HEK293 (cell line): Measurements from ENCODE around the gene LRRN2.

ENCODE experiments used
- CTCF ChIA-PET: fragments of 350-600 bp; formaldehyde crosslinking; extraction: SDS; loops from one replicate; lab custom pipeline; 2021; ENCODE audit warnings: antibody characterized with exemption; lab: Yijun Ruan, JAX
- POLR2A ChIA-PET: fragments of 300-600 bp; formaldehyde crosslinking; extraction: SDS; loops from one replicate; lab custom pipeline; 2020; ENCODE audit warnings: antibody characterized with exemption, inconsistent platforms; lab: Yijun Ruan, JAX
- H3K27ac ChIP-seq: fragments of 200-500 bp; sonication (Bioruptor generic); 2 replicates; pipeline ENCODE4 v1.5.1; 2014; ENCODE audit warnings: low read depth, low read length, control low read depth, inconsistent platforms; ENCODE audit errors: extremely low read depth
- H3K36me3 ChIP-seq, 2 experiments: fragments of 200-500 bp in 1 of 2; sonication (Bioruptor generic) in 1 of 2; 1 replicate in 1 of 2; 2 replicates in 1 of 2; pipeline ENCODE4 v1.5.1; 2014 to 2017; ENCODE audit warnings: inconsistent platforms in 2 of 2, low read length in 2 of 2; ENCODE audit not compliant: control insufficient read depth in 2 of 2, insufficient read depth in 1 of 2
- H3K4me1 ChIP-seq: fragments of 200-500 bp; sonication (Bioruptor generic); 2 replicates; pipeline ENCODE4 v1.5.1; 2014; ENCODE audit warnings: mild to moderate bottlenecking, low read length, inconsistent platforms; ENCODE audit not compliant: control insufficient read depth, insufficient read depth
- H3K4me3 ChIP-seq: 2 replicates; pipeline ENCODE4 v1.5.1; 2011; ENCODE audit warnings: low read depth, mild to moderate bottlenecking, control low read depth, low read length, moderate library complexity
- H3K9me3 ChIP-seq: fragments of 200-500 bp; sonication (Bioruptor generic); 2 replicates; pipeline ENCODE4 v1.5.1; 2014; ENCODE audit warnings: low read depth, low read length, inconsistent platforms; ENCODE audit not compliant: control insufficient read depth, insufficient read depth
- GLI2 ChIP-seq: fragments of 450-650 bp; formaldehyde crosslinking; IDR thresholded peaks from 2 replicates; pipeline ENCODE4; 2017; ENCODE audit warnings: missing biosample characterization, missing genetic modification characterization, low read depth, borderline replicate concordance
- HOXA7 ChIP-seq: sonication (generic); formaldehyde crosslinking; IDR thresholded peaks from 2 replicates; pipeline ENCODE4 v1.8.1; 2022; ENCODE audit warnings: missing genetic modification reagents, borderline replicate concordance
- KLF16 ChIP-seq: fragments of 450-650 bp; formaldehyde crosslinking; IDR thresholded peaks from 2 replicates; pipeline ENCODE4 v1.5.1; 2017; ENCODE audit warnings: missing biosample characterization, missing genetic modification characterization
- SP2 ChIP-seq: fragments of 450-650 bp; formaldehyde crosslinking; IDR thresholded peaks from 2 replicates; pipeline ENCODE4 v1.5.1; 2016; ENCODE audit warnings: missing biosample characterization, missing genetic modification characterization
- SP7 ChIP-seq: fragments of 450-650 bp; formaldehyde crosslinking; IDR thresholded peaks from 2 replicates; pipeline ENCODE4 v1.5.1; 2016; ENCODE audit warnings: missing biosample characterization, missing genetic modification characterization
- ZBTB1 ChIP-seq: fragments of 450-650 bp; formaldehyde crosslinking; IDR thresholded peaks from 2 replicates; pipeline ENCODE4 v1.5.1; 2016; ENCODE audit warnings: missing biosample characterization, missing genetic modification characterization
- ZBTB21 ChIP-seq: fragments of 450-650 bp; formaldehyde crosslinking; IDR thresholded peaks from 2 replicates; pipeline ENCODE4 v1.5.1; 2017; ENCODE audit warnings: missing biosample characterization, missing genetic modification characterization
- ZBTB7A ChIP-seq: fragments of 450-650 bp; formaldehyde crosslinking; IDR thresholded peaks from 2 replicates; pipeline ENCODE4 v1.5.1; 2016; ENCODE audit warnings: low read depth, missing biosample characterization, missing genetic modification characterization
- ZBTB8A ChIP-seq: fragments of 450-650 bp; formaldehyde crosslinking; IDR thresholded peaks from 2 replicates; pipeline ENCODE4 v1.5.1; 2016; ENCODE audit warnings: missing biosample characterization, missing genetic modification characterization
- ZEB2 ChIP-seq: fragments of 450-650 bp; formaldehyde crosslinking; IDR thresholded peaks from 2 replicates; pipeline ENCODE4 v1.5.1; 2016; ENCODE audit warnings: missing biosample characterization, missing genetic modification characterization
- ZNF169 ChIP-seq: fragments of 450-650 bp; formaldehyde crosslinking; IDR thresholded peaks from 2 replicates; pipeline ENCODE4 v1.5.1; 2016; ENCODE audit warnings: missing biosample characterization, missing genetic modification characterization
- ZNF174 ChIP-seq: fragments of 450-650 bp; formaldehyde crosslinking; IDR thresholded peaks from 2 replicates; pipeline ENCODE4 v1.5.0; 2017; ENCODE audit warnings: missing biosample characterization, mild to moderate bottlenecking, missing genetic modification characterization
- ZNF211 ChIP-seq: fragments of 450-650 bp; formaldehyde crosslinking; IDR thresholded peaks from 2 replicates; pipeline ENCODE4 v1.5.1; 2016; ENCODE audit warnings: low read depth, missing biosample characterization, missing genetic modification characterization
- ZNF221 ChIP-seq: fragments of 450-650 bp; formaldehyde crosslinking; IDR thresholded peaks from 2 replicates; pipeline ENCODE4 v1.5.1; 2017; ENCODE audit warnings: missing biosample characterization, missing genetic modification characterization, borderline replicate concordance
- ZNF37A ChIP-seq: fragments of 450-650 bp; IDR thresholded peaks from 2 replicates; pipeline ENCODE4 v1.5.1; 2018; ENCODE audit warnings: missing biosample characterization, missing genetic modification characterization
- ZNF404 ChIP-seq: fragments of 450-650 bp; formaldehyde crosslinking; IDR thresholded peaks from 2 replicates; pipeline ENCODE4 v1.5.1; 2017; ENCODE audit warnings: missing biosample characterization, missing genetic modification characterization
- ZNF48 ChIP-seq: fragments of 450-650 bp; formaldehyde crosslinking; IDR thresholded peaks from 2 replicates; pipeline ENCODE4 v1.5.1; 2016; ENCODE audit warnings: missing biosample characterization, missing genetic modification characterization
- ZNF529 ChIP-seq: fragments of 450-650 bp; formaldehyde crosslinking; IDR thresholded peaks from 2 replicates; pipeline ENCODE4 v1.5.1; 2017; ENCODE audit warnings: missing genetic modification characterization, missing biosample characterization; ENCODE audit not compliant: insufficient replicate concordance
- ZNF530 ChIP-seq: fragments of 450-650 bp; formaldehyde crosslinking; IDR thresholded peaks from 2 replicates; pipeline ENCODE4 v1.5.1; 2016; ENCODE audit warnings: low read depth, missing biosample characterization, missing genetic modification characterization
- ZNF544 ChIP-seq: fragments of 450-650 bp; formaldehyde crosslinking; IDR thresholded peaks from 2 replicates; pipeline ENCODE4 v1.5.0; 2017; ENCODE audit warnings: missing biosample characterization, missing genetic modification characterization
- ZNF548 ChIP-seq: fragments of 450-650 bp; formaldehyde crosslinking; IDR thresholded peaks from 2 replicates; pipeline ENCODE4 v1.5.1; 2016; ENCODE audit warnings: missing biosample characterization, missing genetic modification characterization
- ZNF560 ChIP-seq: fragments of 450-650 bp; formaldehyde crosslinking; IDR thresholded peaks from 2 replicates; pipeline ENCODE4 v1.5.1; 2017; ENCODE audit warnings: missing biosample characterization, missing genetic modification characterization, borderline replicate concordance
- ZNF629 ChIP-seq: fragments of 450-650 bp; formaldehyde crosslinking; IDR thresholded peaks from 2 replicates; pipeline ENCODE4 v1.5.1; 2017; ENCODE audit warnings: missing biosample characterization, missing genetic modification characterization
- ZNF776 ChIP-seq: fragments of 450-650 bp; formaldehyde crosslinking; IDR thresholded peaks from 2 replicates; pipeline ENCODE4 v1.5.0; 2017; ENCODE audit warnings: missing biosample characterization, missing genetic modification characterization, borderline replicate concordance
- TF ChIP-seq, protein P1 (sequence below): fragments of 450-650 bp; formaldehyde crosslinking; IDR thresholded peaks from 2 replicates; pipeline ENCODE4 v1.5.1; 2016; ENCODE audit warnings: missing biosample characterization, missing genetic modification characterization
- TF ChIP-seq, protein P2 (sequence below): fragments of 450-650 bp; formaldehyde crosslinking; IDR thresholded peaks from 2 replicates; pipeline ENCODE4 v1.5.1; 2016; ENCODE audit warnings: missing biosample characterization, missing genetic modification characterization, low read depth
- TF ChIP-seq, protein P3 (sequence below): fragments of 450-650 bp; formaldehyde crosslinking; IDR thresholded peaks from 2 replicates; pipeline ENCODE4 v1.5.1; 2016; ENCODE audit warnings: missing biosample characterization, missing genetic modification characterization
- TF ChIP-seq, protein P4 (sequence below): fragments of 450-650 bp; formaldehyde crosslinking; IDR thresholded peaks from 2 replicates; pipeline ENCODE4 v1.5.1; 2016; ENCODE audit warnings: missing biosample characterization, missing genetic modification characterization

The LRRN2 gene

DNA sequence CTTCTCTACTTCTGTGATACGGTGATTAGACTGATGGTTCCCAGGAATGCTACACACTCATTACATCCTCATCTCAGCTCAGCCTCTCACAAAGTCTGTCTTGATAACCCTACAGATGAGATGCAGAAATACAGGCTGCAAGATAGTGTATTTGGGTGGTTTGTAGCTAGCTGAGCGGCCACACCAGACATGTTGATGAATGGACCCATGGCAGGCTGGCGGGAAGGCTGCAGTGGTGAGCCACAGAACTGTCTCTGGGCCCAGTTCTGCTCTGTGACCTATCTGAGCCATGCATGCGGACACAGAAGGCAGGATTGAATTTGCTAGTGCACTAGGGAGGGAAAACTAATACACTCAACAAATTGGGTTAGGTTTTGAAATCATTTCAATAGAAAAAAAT is 71.9 kb downstream of the LRRN2 start (continued):
- TF ChIP-seq, protein P1, sequence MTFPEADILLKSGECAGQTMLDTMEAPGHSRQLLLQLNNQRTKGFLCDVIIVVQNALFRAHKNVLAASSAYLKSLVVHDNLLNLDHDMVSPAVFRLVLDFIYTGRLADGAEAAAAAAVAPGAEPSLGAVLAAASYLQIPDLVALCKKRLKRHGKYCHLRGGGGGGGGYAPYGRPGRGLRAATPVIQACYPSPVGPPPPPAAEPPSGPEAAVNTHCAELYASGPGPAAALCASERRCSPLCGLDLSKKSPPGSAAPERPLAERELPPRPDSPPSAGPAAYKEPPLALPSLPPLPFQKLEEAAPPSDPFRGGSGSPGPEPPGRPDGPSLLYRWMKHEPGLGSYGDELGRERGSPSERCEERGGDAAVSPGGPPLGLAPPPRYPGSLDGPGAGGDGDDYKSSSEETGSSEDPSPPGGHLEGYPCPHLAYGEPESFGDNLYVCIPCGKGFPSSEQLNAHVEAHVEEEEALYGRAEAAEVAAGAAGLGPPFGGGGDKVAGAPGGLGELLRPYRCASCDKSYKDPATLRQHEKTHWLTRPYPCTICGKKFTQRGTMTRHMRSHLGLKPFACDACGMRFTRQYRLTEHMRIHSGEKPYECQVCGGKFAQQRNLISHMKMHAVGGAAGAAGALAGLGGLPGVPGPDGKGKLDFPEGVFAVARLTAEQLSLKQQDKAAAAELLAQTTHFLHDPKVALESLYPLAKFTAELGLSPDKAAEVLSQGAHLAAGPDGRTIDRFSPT (tag by site-specific recombination): no peak
- no peak for TF ChIP-seq ZNF221
- TF ChIP-seq SP7 (tag by site-specific recombination): no peak
- TF ChIP-seq ZNF544 (tag by site-specific recombination): no peak
- no peak for TF ChIP-seq ZNF548
- TF ChIP-seq GLI2 (tag by site-specific recombination): no peak
- no peak for TF ChIP-seq ZNF174 (tag by site-specific recombination)
- no peak for TF ChIP-seq ZNF211 (tag by site-specific recombination)
- no peak for TF ChIP-seq ZNF776
- no peak for TF ChIP-seq ZBTB7A
- TF ChIP-seq ZNF48 (tag by site-specific recombination): no peak

DNA sequence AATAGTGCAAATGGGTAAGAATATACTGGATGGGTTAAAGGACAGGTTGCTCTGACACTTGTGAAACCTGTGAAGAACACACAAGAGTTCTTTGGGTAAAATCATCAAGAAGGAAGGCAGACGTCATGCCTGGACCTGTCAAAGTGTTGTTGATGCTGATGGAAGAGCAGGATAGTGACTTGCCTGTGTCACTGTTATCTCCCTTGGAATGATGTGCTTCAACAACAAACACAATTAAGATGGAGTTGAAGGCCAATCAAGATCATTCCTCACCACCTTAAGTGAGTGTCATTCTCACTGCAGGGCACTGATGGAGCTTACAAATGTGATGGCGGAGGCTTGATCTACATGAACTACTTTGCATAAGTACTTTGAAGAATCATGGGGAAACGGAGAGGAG is 73.2 kb downstream of the LRRN2 start:
- Histone ChIP-seq H3K9me3 (no peaks in the 10 kb centered on the region), H3K36me3 (no peaks in the 10 kb centered on the region), H3K4me1 (no peaks in the 10 kb centered on the region), H3K27ac (no peak overlapping the region), H3K4me3 (no peak overlapping the region)
- POLR2A ChIA-PET: no interaction called here
- CTCF ChIA-PET: interaction anchor here (0.6 to 1.1 kb wide), 2 partner anchors 10 to 446 kb away, joined by 3 read pairs; no protein-coding TSS in a partner anchor
- no peak for TF ChIP-seq ZNF629 (tag by site-specific recombination)
- TF ChIP-seq ZNF169 (tag by site-specific recombination): no peak
- TF ChIP-seq ZNF548: no peak
- no peak for TF ChIP-seq ZNF560 (tag by site-specific recombination)
- TF ChIP-seq, protein P2, sequence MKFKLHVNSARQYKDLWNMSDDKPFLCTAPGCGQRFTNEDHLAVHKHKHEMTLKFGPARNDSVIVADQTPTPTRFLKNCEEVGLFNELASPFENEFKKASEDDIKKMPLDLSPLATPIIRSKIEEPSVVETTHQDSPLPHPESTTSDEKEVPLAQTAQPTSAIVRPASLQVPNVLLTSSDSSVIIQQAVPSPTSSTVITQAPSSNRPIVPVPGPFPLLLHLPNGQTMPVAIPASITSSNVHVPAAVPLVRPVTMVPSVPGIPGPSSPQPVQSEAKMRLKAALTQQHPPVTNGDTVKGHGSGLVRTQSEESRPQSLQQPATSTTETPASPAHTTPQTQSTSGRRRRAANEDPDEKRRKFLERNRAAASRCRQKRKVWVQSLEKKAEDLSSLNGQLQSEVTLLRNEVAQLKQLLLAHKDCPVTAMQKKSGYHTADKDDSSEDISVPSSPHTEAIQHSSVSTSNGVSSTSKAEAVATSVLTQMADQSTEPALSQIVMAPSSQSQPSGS (tag by site-specific recombination): no peak
- no peak for TF ChIP-seq ZEB2 (tag by site-specific recombination)
- TF ChIP-seq SP2 (tag by site-specific recombination): no peak
- no peak for TF ChIP-seq HOXA7 (CRISPR knock-in tag)
- TF ChIP-seq KLF16 (tag by site-specific recombination): no peak
- TF ChIP-seq ZBTB1: no peak
- no peak for TF ChIP-seq ZBTB8A
- no peak for TF ChIP-seq ZNF37A (tag by site-specific recombination)
- TF ChIP-seq, protein P3, sequence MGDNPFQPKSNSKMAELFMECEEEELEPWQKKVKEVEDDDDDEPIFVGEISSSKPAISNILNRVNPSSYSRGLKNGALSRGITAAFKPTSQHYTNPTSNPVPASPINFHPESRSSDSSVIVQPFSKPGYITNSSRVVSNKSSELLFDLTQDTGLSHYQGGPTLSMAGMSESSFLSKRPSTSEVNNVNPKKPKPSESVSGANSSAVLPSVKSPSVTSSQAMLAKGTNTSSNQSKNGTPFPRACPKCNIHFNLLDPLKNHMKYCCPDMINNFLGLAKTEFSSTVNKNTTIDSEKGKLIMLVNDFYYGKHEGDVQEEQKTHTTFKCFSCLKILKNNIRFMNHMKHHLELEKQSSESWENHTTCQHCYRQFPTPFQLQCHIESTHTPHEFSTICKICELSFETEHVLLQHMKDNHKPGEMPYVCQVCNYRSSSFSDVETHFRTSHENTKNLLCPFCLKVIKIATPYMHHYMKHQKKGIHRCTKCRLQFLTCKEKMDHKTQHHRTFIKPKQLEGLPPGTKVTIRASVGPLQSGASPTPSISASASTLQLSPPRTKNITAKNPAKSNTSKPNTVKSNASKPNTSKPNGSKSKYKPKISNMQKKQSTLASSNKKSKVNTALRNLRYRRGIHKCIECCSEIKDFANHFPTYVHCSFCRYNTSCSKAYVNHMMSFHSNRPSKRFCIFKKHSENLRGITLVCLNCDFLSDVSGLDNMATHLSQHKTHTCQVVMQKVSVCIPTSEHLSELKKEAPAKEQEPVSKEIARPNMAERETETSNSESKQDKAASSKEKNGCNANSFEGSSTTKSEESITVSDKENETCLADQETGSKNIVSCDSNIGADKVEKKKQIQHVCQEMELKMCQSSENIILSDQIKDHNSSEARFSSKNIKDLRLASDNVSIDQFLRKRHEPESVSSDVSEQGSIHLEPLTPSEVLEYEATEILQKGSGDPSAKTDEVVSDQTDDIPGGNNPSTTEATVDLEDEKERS (tag by site-specific recombination): no peak
- no peak for TF ChIP-seq ZNF530 (tag by site-specific recombination)
- TF ChIP-seq, protein P4, sequence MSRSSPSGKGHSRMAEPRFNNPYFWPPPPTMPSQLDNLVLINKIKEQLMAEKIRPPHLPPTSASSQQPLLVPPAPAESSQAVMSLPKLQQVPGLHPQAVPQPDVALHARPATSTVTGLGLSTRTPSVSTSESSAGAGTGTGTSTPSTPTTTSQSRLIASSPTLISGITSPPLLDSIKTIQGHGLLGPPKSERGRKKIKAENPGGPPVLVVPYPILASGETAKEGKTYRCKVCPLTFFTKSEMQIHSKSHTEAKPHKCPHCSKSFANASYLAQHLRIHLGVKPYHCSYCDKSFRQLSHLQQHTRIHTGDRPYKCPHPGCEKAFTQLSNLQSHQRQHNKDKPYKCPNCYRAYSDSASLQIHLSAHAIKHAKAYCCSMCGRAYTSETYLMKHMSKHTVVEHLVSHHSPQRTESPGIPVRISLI: no peak
- no peak for TF ChIP-seq ZNF529 (tag by site-specific recombination)
- no peak for TF ChIP-seq ZBTB21 (tag by site-specific recombination)
- TF ChIP-seq ZNF404 (tag by site-specific recombination): no peak
